Activated T-helper 9 cell treated with anti-CD3 and anti-CD28 coated beads, Interleukin-2, amount 50 U/mL, for 16 hours (primary cell): ENCODE measurements around the gene CPB2.

Experiments
- DNase-seq: peaks from one replicate; pipeline ENCODE4 v3.0.0-alpha.2; 2020; ENCODE audit warnings: low read depth

The CPB2 gene

DNA sequence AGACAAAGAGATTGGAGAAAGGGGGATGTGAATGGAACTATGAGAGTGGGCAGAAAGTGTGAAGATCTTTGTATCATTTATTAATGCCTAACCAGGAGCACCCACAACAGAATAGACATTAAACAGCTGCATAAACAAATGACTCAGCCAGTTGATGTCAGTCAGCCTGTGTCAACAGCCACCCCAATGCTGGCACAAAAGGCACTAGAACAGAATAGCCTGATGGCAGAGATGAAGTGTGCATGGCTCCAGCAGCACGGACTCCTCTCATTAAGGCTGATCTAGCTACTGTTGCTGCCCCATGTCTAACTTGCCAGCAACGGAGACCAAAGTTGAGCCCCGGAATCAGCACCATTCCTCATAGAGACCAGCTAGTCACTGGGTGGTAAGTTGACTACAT is 7.8 kb downstream of the CPB2 start:
- DNase-seq, result no peak

- no peak for DNase-seq
Measured at GRCh38 chr13:46094478-46094877, 10.4 kb downstream of the CPB2 start.

- DNase-seq, result no peak
Measured at GRCh38 chr13:46088821-46089562, 15.8 kb downstream of the CPB2 start.

- DNase-seq, result no peak
Measured at GRCh38 chr13:46087481-46087880, 17.4 kb downstream of the CPB2 start.

DNA sequence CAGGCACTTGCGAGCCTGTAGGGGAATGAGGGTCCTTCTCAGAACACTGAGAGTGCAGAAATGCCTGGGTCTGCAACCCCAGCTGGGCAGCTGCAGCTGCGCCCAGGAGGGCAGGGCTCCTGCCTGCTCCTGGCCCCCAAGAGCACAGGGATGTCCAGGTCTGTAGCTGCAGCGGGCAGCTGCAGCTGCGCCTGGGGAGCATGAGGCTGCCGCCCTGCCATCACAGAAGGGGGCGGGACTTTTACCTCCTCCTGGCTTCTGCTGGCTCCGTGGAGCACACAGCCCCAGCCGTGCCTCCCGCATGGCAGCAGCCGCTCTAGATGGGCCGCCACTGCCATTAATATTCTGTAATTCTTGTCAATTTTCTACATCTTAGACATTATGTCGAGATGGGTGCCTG is 17.8 kb downstream of the CPB2 start:
- no peak for DNase-seq

DNA sequence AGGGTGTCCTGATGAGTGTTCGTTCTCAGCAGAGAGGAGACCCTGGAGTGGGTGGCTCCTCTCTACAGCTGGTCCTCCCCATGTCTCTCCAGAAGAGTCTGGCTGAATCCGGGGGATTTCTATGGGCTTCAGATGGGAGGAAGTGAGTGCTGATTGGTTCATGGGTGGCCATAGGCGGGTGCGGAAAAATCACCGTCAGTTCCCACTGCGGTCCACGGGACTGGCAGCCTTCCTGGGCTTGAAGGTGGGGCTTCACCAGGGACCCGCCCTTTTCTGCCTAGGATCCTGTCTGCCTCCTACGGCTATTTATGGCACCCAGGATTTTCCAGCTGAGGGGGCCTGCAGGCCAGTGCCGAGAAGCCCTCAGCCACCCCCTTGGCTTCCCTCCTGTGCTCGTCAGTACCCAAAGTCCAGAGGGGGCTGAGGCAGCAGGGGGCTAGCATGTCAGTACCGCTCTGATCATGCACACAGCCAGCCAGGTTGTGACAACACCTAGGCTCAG is 18.4 kb downstream of the CPB2 start:
- DNase-seq, result no peak

GRCh38 chr13:46085737-46086136 is 19.1 kb downstream of the CPB2 start:
- no peak for DNase-seq

DNA sequence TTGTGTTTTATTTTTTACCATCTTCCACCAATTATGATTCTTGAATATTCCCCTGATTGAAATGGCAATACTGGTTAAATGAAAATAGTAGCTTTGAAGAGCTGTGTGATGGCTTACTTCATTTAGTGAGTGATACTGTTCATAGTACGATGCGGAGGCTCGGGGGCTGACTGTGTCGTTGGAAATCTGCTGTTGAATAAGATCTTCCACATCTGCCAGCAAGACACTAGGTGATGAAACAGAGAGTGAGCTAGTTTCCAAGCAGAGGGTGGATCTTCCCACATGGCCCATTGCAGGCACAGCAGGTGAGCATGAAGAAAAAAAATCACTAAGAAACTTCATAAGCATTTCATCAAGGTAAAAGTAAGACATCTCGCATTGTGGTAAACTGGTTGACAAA is 22.5 kb downstream of the CPB2 start:
- DNase-seq, result no peak

GRCh38 chr13:46079770-46080169 is 25.1 kb downstream of the CPB2 start:
- DNase-seq, result no peak

- no peak for DNase-seq
Measured at GRCh38 chr13:46077265-46077664, 27.6 kb downstream of the CPB2 start.

GRCh38 chr13:46076827-46077226 is 28.0 kb downstream of the CPB2 start:
- no peak for DNase-seq

GRCh38 chr13:46075811-46076210 is 29.0 kb downstream of the CPB2 start:
- DNase-seq, result no peak

GRCh38 chr13:46071590-46072249 is 33.1 kb downstream of the CPB2 start:
- no peak for DNase-seq

GRCh38 chr13:46063292-46063691 is 41.5 kb downstream of the CPB2 start:
- DNase-seq, result no peak

DNA sequence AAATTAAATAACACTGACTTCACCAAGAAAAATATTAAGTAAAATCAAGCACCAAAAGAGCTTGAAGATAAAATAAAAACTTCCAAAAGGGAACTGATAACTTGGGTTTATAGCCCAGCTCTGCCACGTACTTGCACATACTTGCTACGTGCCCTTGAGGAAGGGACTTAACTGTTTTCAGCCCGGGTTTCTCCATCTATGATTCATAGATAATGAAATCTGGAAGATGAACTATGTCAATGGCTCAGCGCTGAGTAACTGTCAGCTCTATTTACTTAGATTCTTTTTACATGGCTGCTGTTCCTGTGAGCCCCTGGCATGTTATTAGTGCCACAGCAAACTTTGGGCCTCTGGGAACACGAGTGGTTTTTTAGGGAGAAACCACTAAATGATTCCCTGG is 42.6 kb downstream of the CPB2 start:
- no peak for DNase-seq

GRCh38 chr13:46059405-46059804 is 45.4 kb downstream of the CPB2 start:
- no peak for DNase-seq

- DNase-seq, result no peak
Measured at GRCh38 chr13:46058268-46058667, 46.6 kb downstream of the CPB2 start.

DNA sequence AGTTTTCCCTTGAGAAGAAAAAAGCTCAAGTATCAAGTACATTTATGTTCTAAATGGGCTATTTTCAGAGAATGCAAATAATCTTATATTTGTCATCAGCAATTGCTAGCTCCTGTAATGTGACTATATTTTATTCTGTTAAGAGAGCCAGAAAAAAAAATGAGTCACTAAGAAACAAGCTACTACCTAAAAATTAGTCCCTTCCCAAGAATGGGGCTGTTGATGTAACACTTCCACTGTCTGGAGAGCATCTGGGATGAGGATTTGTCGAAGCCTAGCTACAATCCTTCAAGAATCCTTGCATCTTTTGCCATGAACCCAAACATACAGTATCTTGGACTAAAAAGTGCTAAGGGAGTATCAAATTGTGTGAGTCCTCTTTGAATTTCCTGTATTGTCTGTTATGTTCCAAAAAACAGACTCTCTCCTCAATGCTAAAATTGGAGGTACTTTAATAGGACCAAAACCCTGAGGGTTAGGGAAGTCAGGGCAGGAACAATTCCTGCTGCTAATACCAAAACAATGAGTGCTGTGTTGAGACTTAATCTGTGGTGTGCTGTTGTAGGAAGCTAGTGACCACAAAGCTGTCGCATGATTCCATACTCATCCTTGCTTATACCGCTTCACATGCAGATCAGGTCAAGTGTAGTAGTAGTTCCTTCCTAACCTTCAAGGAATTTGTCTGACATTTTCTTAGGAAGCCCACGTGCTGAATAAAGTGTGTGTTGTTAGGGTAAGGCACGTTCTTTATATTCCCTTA is 47.4 kb downstream of the CPB2 start:
- DNase-seq, result no peak

DNA sequence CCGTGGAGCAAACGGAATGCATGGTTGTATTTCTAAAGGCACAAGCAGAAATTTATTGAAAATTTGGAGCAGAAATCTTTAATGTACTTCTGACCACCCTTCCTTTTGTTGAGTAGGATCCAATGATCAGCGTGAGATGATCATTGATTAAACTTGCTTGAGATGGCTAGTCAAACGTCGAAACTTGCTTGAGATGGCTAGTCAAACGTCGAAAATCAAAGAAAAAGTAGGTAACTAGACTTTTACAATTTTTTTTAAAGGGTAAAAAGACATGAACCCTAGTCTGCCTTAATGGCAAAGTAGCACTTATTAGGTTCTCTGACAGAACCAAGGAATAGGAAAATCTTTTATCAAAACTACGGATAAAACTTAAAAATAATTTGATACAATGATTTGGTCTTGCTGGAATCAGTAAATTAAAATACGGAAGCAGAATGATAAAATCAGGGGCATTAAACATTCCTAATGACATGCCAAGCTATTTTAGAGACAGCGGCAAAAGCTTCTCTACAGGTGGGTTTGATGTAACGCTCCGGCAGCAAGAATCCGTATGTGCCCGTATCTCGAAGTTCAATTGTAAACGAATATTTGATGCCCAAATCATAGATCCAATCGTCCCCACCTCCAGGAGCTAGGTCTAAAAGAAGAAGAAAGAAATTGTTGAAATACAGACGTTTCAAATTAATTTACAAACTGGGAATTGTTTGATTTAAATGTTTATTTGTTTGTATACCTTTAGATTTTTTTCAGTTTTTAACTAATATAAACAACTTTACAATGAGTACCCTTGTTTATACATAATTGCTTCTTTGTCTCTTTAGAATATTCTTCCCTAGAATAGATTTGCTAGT is 51.4 kb downstream of the CPB2 start:
- DNase-seq, result no peak

GRCh38 chr13:46052319-46053161 is 52.3 kb downstream of the CPB2 start, which contains the start of gene ZC3H13:
Gene ZC3H13, minus strand, starts transcription at chr13:46052746. Its CDS starts 7,239 bp downstream, at chr13:46045507.
- DNase-seq, result peak; percentile 88

DNA sequence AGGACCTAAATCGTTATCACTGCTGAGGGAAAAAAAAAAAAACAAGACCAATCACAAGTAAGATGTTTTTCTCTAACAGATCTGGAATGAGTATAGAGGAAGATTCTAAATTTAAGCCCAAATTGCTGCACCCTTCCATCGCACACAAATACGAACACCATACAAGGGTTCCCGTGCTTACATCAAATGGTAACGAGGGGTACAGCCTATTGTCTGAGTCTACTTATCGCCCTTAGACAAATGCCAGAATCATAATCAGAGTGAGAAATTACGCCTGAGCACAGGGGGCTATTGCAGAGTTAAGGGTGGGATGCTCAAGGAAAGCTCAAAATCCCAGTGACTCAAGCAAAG is 52.9 kb downstream of the CPB2 start:
- no peak for DNase-seq
